GM18502 (cell line): Measurements from ENCODE around the gene DNAI1.
"Not testable (repeated sequence)": the region's sequence is repeated elsewhere in the genome, so short reads cannot be mapped to it uniquely, and the experiment has no call there.

Experiments
- ATAC-seq: cut with Tn5 transposase; IDR thresholded peaks from one replicate; pipeline ENCODE4 v1.9.1; 2021; ENCODE audit warnings: mild to moderate bottlenecking; ENCODE audit not compliant: unreplicated experiment, poor library complexity

DNAI1 gene

GRCh38 chr9:34458013-34458958, at the start of gene DNAI1, which contains the start of gene FAM219A:
DNAI1 (plus strand) TSS chr9:34458805; CDS start chr9:34459006, 201 bp downstream.
FAM219A (minus strand) TSS chr9:34458570; CDS start chr9:34458263, 307 bp downstream.
- ATAC-seq, result peak; percentile 98

- ATAC-seq, result no peak
These were observed 49.5 kb upstream of the DNAI1 start for GRCh38 chr9:34409154-34409553.

- ATAC-seq, result no peak
These were observed 46.3 kb upstream of the DNAI1 start for GRCh38 chr9:34412336-34412735.

- no peak for ATAC-seq
These were observed 45.3 kb upstream of the DNAI1 start for GRCh38 chr9:34413231-34413852.

GRCh38 chr9:34417734-34418133, 40.9 kb upstream of the DNAI1 start:
- no peak for ATAC-seq

GRCh38 chr9:34419716-34420504, 38.7 kb upstream of the DNAI1 start:
- no peak for ATAC-seq

- ATAC-seq, result no peak
These were observed 32.1 kb upstream of the DNAI1 start for GRCh38 chr9:34426347-34427074.

GRCh38 chr9:34428325-34428958, 30.2 kb upstream of the DNAI1 start:
- no peak for ATAC-seq

GRCh38 chr9:34430843-34431437, 27.7 kb upstream of the DNAI1 start:
- ATAC-seq, result no peak

GRCh38 chr9:34431667-34432066, 26.9 kb upstream of the DNAI1 start:
- no peak for ATAC-seq

- peak; percentile 50 for ATAC-seq
These were observed 21.3 kb upstream of the DNAI1 start for GRCh38 chr9:34437006-34437925.

- not testable (repeated sequence) for ATAC-seq
These were observed 20.7 kb upstream of the DNAI1 start for GRCh38 chr9:34437926-34438307.

GRCh38 chr9:34438465-34438864, 20.1 kb upstream of the DNAI1 start:
- ATAC-seq, result not testable (repeated sequence)

GRCh38 chr9:34440017-34440416, 18.6 kb upstream of the DNAI1 start:
- no peak for ATAC-seq

GRCh38 chr9:34442770-34443169, 15.8 kb upstream of the DNAI1 start:
- no peak for ATAC-seq

- no peak for ATAC-seq
These were observed 15.1 kb upstream of the DNAI1 start for GRCh38 chr9:34443533-34443932.

- ATAC-seq, result no peak
These were observed 14.6 kb upstream of the DNAI1 start for GRCh38 chr9:34443976-34444375.

GRCh38 chr9:34446468-34446891, 12.1 kb upstream of the DNAI1 start:
- ATAC-seq, result no peak
